Keratinocyte (primary cell): ENCODE results near the gene HCRTR1. TPM values are rescaled to one million over a fixed set of nuclear protein-coding genes. Genes with fewer than 3 reads are reported as not detected.

Experiments
- DNase-seq: peaks from one replicate; pipeline ENCODE4 v3.0.0-alpha.2; 2011; ENCODE audit warnings: low read depth, missing footprints, low spot score
- FAIRE-seq: peaks from 2 replicates; lab custom pipeline; 2011; peaks lifted over from hg19 to GRCh38; lab: Jason Lieb, UNC
- H2AFZ ChIP-seq: 2 replicates; pipeline ENCODE4 v1.6.0; 2012; ENCODE audit warnings: low read length, control low read depth, inconsistent platforms; ENCODE audit not compliant: control insufficient read depth
- H3K27ac ChIP-seq: 2 replicates; pipeline ENCODE4 v1.5.1; 2011; ENCODE audit warnings: low read length; ENCODE audit not compliant: control insufficient read depth, insufficient read depth
- H3K27me3 ChIP-seq: 3 replicates; pipeline ENCODE4 v1.6.0; 2011; ENCODE audit warnings: low read length; ENCODE audit not compliant: control insufficient read depth, insufficient read depth; ENCODE audit errors: extremely low read depth
- H3K36me3 ChIP-seq, 2 experiments: 2 replicates in 1 of 2; 3 replicates in 1 of 2; pipeline ENCODE4 v1.5.1; 2011; ENCODE audit warnings: low read length in 2 of 2, mild to moderate bottlenecking in 1 of 2; ENCODE audit not compliant: control insufficient read depth in 2 of 2, insufficient read depth in 2 of 2; ENCODE audit errors: extremely low read depth in 1 of 2
- H3K4me1 ChIP-seq: 3 replicates; pipeline ENCODE4 v1.5.1; 2011; ENCODE audit warnings: low read length; ENCODE audit not compliant: control insufficient read depth, insufficient read depth; ENCODE audit errors: extremely low read depth
- H3K4me2 ChIP-seq: 3 replicates; pipeline ENCODE4 v1.6.0; 2011; ENCODE audit warnings: low read depth, low read length; ENCODE audit not compliant: control insufficient read depth, insufficient read depth; ENCODE audit errors: extremely low read depth
- H3K4me3 ChIP-seq, 3 experiments: fragments of 200-600 bp in 1 of 3; sonication (generic) in 1 of 3; 2 replicates in 2 of 3; 3 replicates in 1 of 3; pipeline ENCODE4 v1.5.1; 2011 to 2016; ENCODE audit warnings: low read length in 3 of 3, mild to moderate bottlenecking in 3 of 3, control low read depth in 2 of 3, inconsistent platforms in 1 of 3, low read depth in 1 of 3, mixed read lengths in 1 of 3, mixed run types in 1 of 3, moderate library complexity in 1 of 3; ENCODE audit not compliant: control insufficient read depth in 2 of 3, insufficient read depth in 2 of 3; ENCODE audit errors: extremely low read depth in 1 of 3
- H3K79me2 ChIP-seq: 2 replicates; pipeline ENCODE4 v1.6.0; 2012; ENCODE audit warnings: low read length; ENCODE audit not compliant: control insufficient read depth, insufficient read depth
- H3K9ac ChIP-seq: 3 replicates; pipeline ENCODE4 v1.6.0; 2011; ENCODE audit warnings: low read length; ENCODE audit not compliant: control insufficient read depth, insufficient read depth; ENCODE audit errors: extremely low read depth
- H3K9me1 ChIP-seq: 3 replicates; pipeline ENCODE4 v1.6.0; 2011; ENCODE audit warnings: low read length; ENCODE audit not compliant: control insufficient read depth, insufficient read depth; ENCODE audit errors: extremely low read depth
- H3K9me3 ChIP-seq: 2 replicates; pipeline ENCODE4 v1.5.1; 2012; ENCODE audit warnings: low read depth, low read length; ENCODE audit not compliant: control insufficient read depth
- H4K20me1 ChIP-seq: 3 replicates; pipeline ENCODE4 v1.6.0; 2011; ENCODE audit warnings: low read length; ENCODE audit not compliant: control insufficient read depth, insufficient read depth; ENCODE audit errors: extremely low read depth
- CTCF ChIP-seq, 3 experiments: IDR thresholded peaks in 1 of 3; conservative IDR thresholded peaks in 1 of 3; optimal IDR thresholded peaks in 1 of 3; 2 replicates in 2 of 3; 3 replicates in 1 of 3; pipeline versions ENCODE3 to v1.5.1; 2011; ENCODE audit warnings: low read length in 3 of 3, mild to moderate bottlenecking in 3 of 3, moderate library complexity in 2 of 3, control low read depth in 1 of 3, inconsistent platforms in 1 of 3; ENCODE audit not compliant: insufficient read depth in 2 of 3; ENCODE audit errors: extremely low read depth in 1 of 3
- EZH2 ChIP-seq: IDR thresholded peaks from one replicate; pipeline ENCODE4 v1.6.1; 2012; ENCODE audit warnings: inconsistent platforms, mild to moderate bottlenecking, low read length, moderate library complexity
- dilution Hi-C: fragments of 300-500 bp; cut with MboI; formaldehyde crosslinking; loops from one replicate; pipeline ENCODE4 v1.7.0; 2020; ENCODE audit warnings: low sequenced_read_pairs; ENCODE audit not compliant: extremely low pct_ligation_motif_present
- polyA plus RNA-seq, 5 experiments: library from polyadenylated mRNA; depleted of rRNA in 3 of 5; stranded (reverse) in 3 of 5; stranded (forward) in 1 of 5; unstranded in 1 of 5; fragments of >200 nt; gene quantifications; 1 replicate in 1 of 5; 2 replicates in 3 of 5; 3 replicates in 1 of 5; pipeline versions ENCODE4 v1.2.1 to v1.2.3, GENCODE V29; 2011 to 2012; ENCODE audit warnings: missing spikeins in 2 of 5, low read depth in 1 of 5, low replicate concordance in 1 of 5

HCRTR1 gene
- polyA plus RNA-seq, 1 donor (not counting 4 experiments of a cell fraction or from before 2014, with no cell fraction given): not detected

- H2AFZ ChIP-seq: no peak overlapping the region
- peak overlapping the region; percentile 87 for H3K4me2 ChIP-seq
- H3K9me3 ChIP-seq: no peaks in the 10 kb centered on the region
- peaks cover 3% of the 10 kb centered on the region for H3K9me1 ChIP-seq
- dilution Hi-C loops: no loop called here
- H3K4me3 ChIP-seq: peak overlapping the region; percentile 73 to 99 (median 88)
- H4K20me1 ChIP-seq: peaks cover 15% of the 10 kb centered on the region
- peak; percentile 9 for FAIRE-seq
- peak overlapping the region; percentile 94 for H3K27ac ChIP-seq
- H3K79me2 ChIP-seq: peaks cover 40% of the 10 kb centered on the region
- DNase-seq: peak; percentile 80
- peaks cover 70% of the 10 kb centered on the region for H3K4me1 ChIP-seq
- no peak for TF ChIP-seq CTCF (optimal IDR thresholded peaks at IDR 0.05 in 1 of 3, IDR thresholded peaks at IDR 0.05 in 1 of 3, conservative IDR thresholded peaks at IDR 0.05 in 1 of 3; ENCODE audit: extremely low read depth in 1 of 3, insufficient read depth in 2 of 3, low read length in 3 of 3)
- no peak for TF ChIP-seq EZH2
- H3K27me3 ChIP-seq: no peaks in the 10 kb centered on the region
- H3K36me3 ChIP-seq: peaks cover 8 to 13% of the 10 kb centered on the region in 2 experiments
- peak overlapping the region; percentile 91 for H3K9ac ChIP-seq
These were observed 41.9 kb upstream of the HCRTR1 start for GRCh38 chr1:31575369-31576140.

- Histone ChIP-seq H3K4me1 (peaks cover 71% of the 10 kb centered on the region), H3K27ac (peak within 1 kb of the TSS; percentile 94)
These were observed 41.3 kb upstream of the HCRTR1 start, which contains the start of gene TINAGL1 for GRCh38 chr1:31576201-31576669. Gene TINAGL1 (plus strand): TSS chr1:31576515. CDS start chr1:31577149, 634 bp downstream.

More at GRCh38 chr1:31576201-31576669, 41.3 kb upstream of the HCRTR1 start, which contains the start of gene TINAGL1:
- dilution Hi-C loops: no loop called here
- no peaks in the 10 kb centered on the region for H3K9me3 ChIP-seq
- H3K4me3 ChIP-seq: peak within 1 kb of the TSS; percentile 73 to 99 (median 88)
- TF ChIP-seq EZH2: no peak
- no peak for TF ChIP-seq CTCF (optimal IDR thresholded peaks at IDR 0.05 in 1 of 3, IDR thresholded peaks at IDR 0.05 in 1 of 3, conservative IDR thresholded peaks at IDR 0.05 in 1 of 3; ENCODE audit: extremely low read depth in 1 of 3, insufficient read depth in 2 of 3, low read length in 3 of 3)
- peak; percentile 96 for DNase-seq
- peaks cover 45% of the 10 kb centered on the region for H3K79me2 ChIP-seq
- H4K20me1 ChIP-seq: peaks cover 16% of the 10 kb centered on the region
- H3K9me1 ChIP-seq: peaks cover 3% of the 10 kb centered on the region
- H3K9ac ChIP-seq: peak within 1 kb of the TSS; percentile 91
- H3K36me3 ChIP-seq: peaks cover 8 to 14% of the 10 kb centered on the region in 2 experiments
- H3K27me3 ChIP-seq: no peaks in the 10 kb centered on the region
- H2AFZ ChIP-seq: peak within 1 kb of the TSS; percentile 23
- FAIRE-seq: peak; percentile 55
- peak within 1 kb of the TSS; percentile 87 for H3K4me2 ChIP-seq
